ENCODE results near the gene FSD1L.

- TF ChIP-seq CTCF (IDR thresholded peaks at IDR 0.05; ENCODE audit: insufficient read depth, low read length, poor library complexity, severe bottlenecking) (no peak), EZH2phosphoT487 (conservative IDR thresholded peaks at IDR 0.05; ENCODE audit: low read length) (no peak)
These were observed 54.4 kb downstream of the FSD1L start for GRCh38 chr9:105502276-105502675.
